Mucosa of descending colon (tissue), 3 donors: ENCODE measurements around the gene CLEC16A. TPM values are rescaled to one million over a fixed set of nuclear protein-coding genes. Genes with fewer than 3 reads are reported as not detected.

Experiments used
- ATAC-seq: fragments of 200-7000 bp; cut with Tn5 transposase; one replicate; pipeline ENCODE4 v1.9.1; 2020; ENCODE audit warnings: mild to moderate bottlenecking, moderate library complexity
- DNase-seq, 3 donors: peaks; one replicate each; pipeline ENCODE4 v3.0.0-alpha.2; 2020
- H3K36me3 ChIP-seq: fragments of 200-600 bp; one replicate; pipeline ENCODE4 v1.8.0; 2021; ENCODE audit warnings: low read depth, mild to moderate bottlenecking
- H3K4me1 ChIP-seq: fragments of 200-600 bp; one replicate; pipeline ENCODE4 v1.8.0; 2021; ENCODE audit warnings: low read depth, mild to moderate bottlenecking
- H3K4me3 ChIP-seq: fragments of 200-600 bp; one replicate; pipeline ENCODE4 v1.8.0; 2021; ENCODE audit warnings: mild to moderate bottlenecking
- H3K9me3 ChIP-seq: fragments of 200-600 bp; one replicate; pipeline ENCODE4 v1.8.0; 2021; ENCODE audit warnings: mild to moderate bottlenecking
- CTCF ChIP-seq: fragments of 200-600 bp; IDR thresholded peaks from one replicate; pipeline ENCODE4 v1.8.0; 2022; ENCODE audit warnings: antibody characterized with exemption, mild to moderate bottlenecking
- intact Hi-C, 2 donors: fragments of 100-400 bp; cut with DNase I in 1 of 2; cut with micrococcal nuclease in 1 of 2; formaldehyde crosslinking; loops; one replicate each; pipeline versions ENCODE4 v1.11.0 to v1.11.1; 2022; cut with DNase I, micrococcal nuclease
- total RNA-seq, 3 donors: library from RNA; stranded (reverse); fragmentation: NEBNext Ultra II Directional in 2 of 3; extraction: Animal tissue kit (Norgen Biotek cat#: 25700) in 2 of 3; gene quantifications; one replicate each; pipeline versions ENCODE4 v1.2.1 to v1.2.4, GENCODE V29; 2021 to 2023
- donor health status: DM: no; HTN: no; CAD: no; lungs with moderate emphysema.
- donor health status: DM: no; HTN: no; CAD: no.
- donor health status: DM: no; HTN: yes; CAD: no.

Gene CLEC16A
- total RNA-seq, 3 donors from 2014 or later: 30.3 to 38.1 (median 37.1) TPM

- H3K9me3 ChIP-seq: no peaks in the 10 kb centered on the region
- ATAC-seq (no peak), DNase-seq (no peak)
- H3K4me1 ChIP-seq: no peaks in the 10 kb centered on the region
- no peak for TF ChIP-seq CTCF
- no peaks in the 10 kb centered on the region for H3K36me3 ChIP-seq
- intact Hi-C loops: no loop called here
- H3K4me3 ChIP-seq: no peak overlapping the region
Observed at GRCh38 chr16:10954903-10955302, 10.5 kb downstream of the CLEC16A start.

- Histone ChIP-seq H3K9me3 (no peaks in the 10 kb centered on the region), H3K36me3 (no peaks in the 10 kb centered on the region), H3K4me3 (no peak overlapping the region), H3K4me1 (no peaks in the 10 kb centered on the region)
- TF ChIP-seq CTCF: no peak
- ATAC-seq (no peak), DNase-seq (no peak)
- intact Hi-C loops: no loop called here
Observed at GRCh38 chr16:10957771-10958482, 13.6 kb downstream of the CLEC16A start.

GRCh38 chr16:10959161-10959560 is 14.8 kb downstream of the CLEC16A start:
- DNase-seq (no peak), ATAC-seq (no peak)
- no peak for TF ChIP-seq CTCF
- Histone ChIP-seq H3K9me3 (no peaks in the 10 kb centered on the region), H3K36me3 (no peaks in the 10 kb centered on the region), H3K4me1 (no peaks in the 10 kb centered on the region), H3K4me3 (no peak overlapping the region)
- intact Hi-C loops: no loop called here

- Histone ChIP-seq H3K4me3 (no peak overlapping the region), H3K36me3 (no peaks in the 10 kb centered on the region), H3K4me1 (no peaks in the 10 kb centered on the region), H3K9me3 (no peaks in the 10 kb centered on the region)
- no peak for DNase-seq
- no peak for ATAC-seq
- TF ChIP-seq CTCF: no peak
- intact Hi-C loops: no loop called here
Observed at GRCh38 chr16:10961231-10961630, 16.9 kb downstream of the CLEC16A start.

GRCh38 chr16:10964039-10964890 is 19.9 kb downstream of the CLEC16A start:
- peak; percentile 76 for TF ChIP-seq CTCF
- H3K4me3 ChIP-seq: no peak overlapping the region
- H3K36me3 ChIP-seq: no peaks in the 10 kb centered on the region
- intact Hi-C loops: no loop called here
- H3K9me3 ChIP-seq: no peaks in the 10 kb centered on the region
- DNase-seq: peak; percentile 82 to 89 (median 87)
- peak; percentile 92 for ATAC-seq
- no peaks in the 10 kb centered on the region for H3K4me1 ChIP-seq
